ENCODE measurements around the gene DTL.
A peak's percentile ranks its signal among the peaks of the same experiment; 100 is the strongest.

Gene DTL

DNA sequence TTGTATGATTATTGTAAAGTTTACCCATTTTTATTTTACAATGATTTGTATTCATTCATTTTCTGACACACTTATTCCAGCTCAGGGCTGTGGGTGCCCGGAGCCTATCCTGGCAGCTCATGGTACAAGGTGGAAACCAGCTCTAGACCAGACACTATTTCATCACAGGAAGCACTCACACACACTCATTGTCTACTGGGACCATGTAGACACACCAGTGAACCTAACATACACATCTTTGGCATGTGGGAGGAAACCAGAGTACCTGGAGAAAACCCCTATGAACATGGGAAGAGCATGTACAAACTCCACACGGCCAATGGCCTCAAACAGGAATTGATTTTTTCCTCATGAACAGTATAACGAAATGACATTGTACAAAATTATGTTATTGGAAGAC is 2.4 kb downstream of the DTL start:
- no peak for DNase-seq

GRCh38 chr1:212039622-212040021 is 4.1 kb downstream of the DTL start:
- no peak for DNase-seq

DNA sequence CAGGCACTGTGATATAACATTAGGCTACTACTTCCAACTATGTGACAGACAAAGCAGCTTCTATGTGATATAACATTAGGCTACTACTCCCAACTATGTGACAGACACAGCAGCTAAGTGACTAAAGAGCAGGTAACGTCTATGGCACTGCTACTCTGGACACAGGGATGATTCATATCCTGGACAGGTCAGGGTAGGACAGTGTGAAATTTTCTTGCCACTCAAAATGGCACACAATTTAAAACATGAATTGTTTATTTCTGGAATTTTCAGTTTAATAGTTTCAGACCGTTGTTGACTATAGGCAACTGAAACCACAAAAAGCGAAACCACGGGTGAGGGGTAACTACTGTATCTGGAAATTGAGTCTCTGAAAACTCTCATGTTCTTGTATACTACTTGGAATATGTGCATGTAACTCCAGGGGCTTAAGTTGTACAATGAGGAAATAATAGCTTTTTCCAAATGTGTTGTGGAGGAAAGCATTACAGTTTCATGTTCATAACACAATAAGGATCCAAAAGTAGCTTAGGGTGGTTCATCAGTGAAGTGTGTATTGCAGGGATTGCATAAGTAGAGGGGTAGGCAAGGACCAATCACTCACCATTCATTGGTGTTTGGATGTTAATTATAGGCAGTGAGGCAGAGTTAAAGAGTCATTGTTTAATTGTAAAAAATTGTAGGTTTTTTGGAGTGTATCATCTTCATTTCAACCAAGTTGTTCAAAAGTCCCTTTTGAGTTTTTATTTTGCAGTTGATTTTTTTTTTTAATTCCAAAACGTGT is 5.3 kb downstream of the DTL start:
- DNase-seq = no peak

DNA sequence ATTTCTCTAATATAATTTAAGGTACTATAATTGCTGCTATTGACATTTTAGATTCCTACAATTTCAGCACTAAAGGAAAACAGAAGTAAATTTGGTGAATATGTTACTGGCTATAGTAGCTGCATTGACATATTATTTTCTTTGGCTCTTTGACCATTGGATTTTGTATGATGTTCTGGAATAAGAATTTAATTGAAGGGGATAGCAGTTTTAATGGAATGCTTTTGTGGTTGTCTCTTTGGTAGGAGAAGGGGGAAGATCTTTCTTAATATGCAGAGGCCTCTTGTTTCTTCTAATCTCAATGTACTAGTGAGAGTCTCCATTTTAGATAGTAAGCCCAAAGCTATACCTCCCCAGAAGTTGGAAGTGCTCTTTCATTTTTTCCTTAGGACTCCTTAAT is 6.9 kb downstream of the DTL start:
- DNase-seq = peak; percentile 66

DNA sequence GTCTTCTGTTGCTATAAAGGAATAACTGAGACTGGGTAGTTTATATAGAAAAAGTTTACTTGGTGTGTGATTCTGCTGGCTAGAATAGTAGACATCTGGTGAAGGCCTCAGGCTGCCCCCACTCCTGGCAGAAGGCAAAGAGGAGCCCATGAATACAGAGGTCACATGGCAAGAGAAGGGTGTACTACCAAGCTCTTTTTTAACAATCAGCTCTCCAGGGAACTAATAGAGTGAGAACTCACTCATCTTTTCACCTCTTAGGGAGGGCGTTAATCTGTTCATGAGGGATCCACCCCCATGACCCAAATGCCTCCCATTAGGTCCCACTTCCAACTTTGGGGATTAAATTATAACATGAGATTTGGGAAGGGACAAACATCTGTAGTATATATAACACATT is 9.3 kb downstream of the DTL start:
- DNase-seq = no peak

GRCh38 chr1:212045981-212046380 is 10.4 kb downstream of the DTL start:
- peak; percentile 26 for DNase-seq

DNA sequence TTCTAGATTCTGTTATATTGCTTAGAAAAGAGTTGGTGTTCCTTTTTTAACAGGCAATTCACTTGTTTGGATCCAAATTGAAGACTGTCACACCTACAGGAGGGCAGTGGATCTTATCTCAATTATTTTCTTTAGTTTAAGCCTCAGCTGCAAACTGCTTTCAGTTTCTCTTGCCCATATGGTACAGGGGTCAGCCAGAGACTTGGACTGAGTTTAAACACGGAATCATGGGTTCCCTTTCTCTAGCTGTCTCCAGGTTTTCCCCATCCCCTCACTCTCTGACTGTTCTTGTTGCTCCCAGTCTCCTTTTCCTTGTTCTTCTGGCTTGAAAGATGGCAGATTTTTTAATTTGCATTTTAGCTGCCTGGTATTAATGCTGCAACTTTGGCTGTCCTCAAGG is 18.4 kb downstream of the DTL start:
- no peak for DNase-seq

DNA sequence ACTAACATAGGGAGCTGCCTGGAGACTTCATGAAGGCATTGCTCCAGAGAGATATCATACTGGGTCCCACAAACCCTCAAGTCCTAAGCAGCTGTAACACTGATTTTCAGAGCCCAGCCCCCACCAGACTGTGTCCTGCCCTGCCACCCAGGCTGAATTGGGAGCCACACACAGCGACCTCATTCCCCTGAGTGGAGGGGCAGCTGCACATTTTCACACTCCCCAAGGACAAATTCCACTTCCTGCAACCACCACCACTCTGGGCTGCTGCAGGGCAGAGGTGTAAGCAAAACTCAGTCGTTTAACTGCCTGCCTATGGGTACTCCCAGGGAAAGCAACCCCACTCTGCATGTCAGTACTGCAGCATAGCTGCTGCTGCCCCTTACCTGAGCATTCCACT is 19.8 kb downstream of the DTL start:
- no peak for DNase-seq

DNA sequence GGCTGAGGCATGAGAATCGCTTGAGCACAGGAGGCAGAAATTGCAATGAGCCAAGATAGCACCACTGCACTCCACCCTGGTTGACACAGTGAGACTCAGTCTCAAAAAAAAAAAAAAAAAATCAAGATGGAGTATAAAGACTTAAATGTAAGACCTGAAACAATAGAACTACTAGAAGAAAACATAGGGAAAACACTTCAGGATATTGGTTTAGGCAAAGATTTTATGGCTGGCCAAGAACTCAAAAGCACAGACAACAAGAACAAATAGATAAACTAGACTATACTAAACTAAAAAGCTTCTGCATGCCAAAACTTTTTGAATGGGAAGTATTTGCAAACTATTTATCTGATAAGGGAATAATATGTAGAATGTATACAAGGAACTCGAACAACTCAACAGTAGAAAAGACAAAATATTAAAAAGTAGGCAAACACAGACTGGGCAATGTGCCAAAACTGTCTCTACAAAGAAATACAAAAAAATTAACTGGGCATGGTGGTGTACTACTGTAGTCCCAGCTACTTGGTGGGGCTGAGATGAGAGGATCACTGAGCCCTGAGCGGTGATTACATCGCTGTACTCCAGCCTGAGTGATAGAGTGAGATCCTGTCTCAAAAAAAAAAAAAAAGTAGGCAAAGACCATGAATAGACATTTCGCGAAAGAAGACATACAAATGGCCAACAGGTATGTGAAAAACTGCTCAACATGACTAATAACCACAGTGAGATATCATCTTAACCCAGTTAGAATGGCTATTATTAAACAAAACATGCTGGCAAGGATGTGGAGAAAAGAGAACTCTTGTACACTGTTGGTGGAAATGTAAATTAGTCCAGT is 25.3 kb downstream of the DTL start:
- DNase-seq = no peak

- DNase-seq = peak; percentile 59
Measured at GRCh38 chr1:212062832-212063438, 27.4 kb downstream of the DTL start.

DNA sequence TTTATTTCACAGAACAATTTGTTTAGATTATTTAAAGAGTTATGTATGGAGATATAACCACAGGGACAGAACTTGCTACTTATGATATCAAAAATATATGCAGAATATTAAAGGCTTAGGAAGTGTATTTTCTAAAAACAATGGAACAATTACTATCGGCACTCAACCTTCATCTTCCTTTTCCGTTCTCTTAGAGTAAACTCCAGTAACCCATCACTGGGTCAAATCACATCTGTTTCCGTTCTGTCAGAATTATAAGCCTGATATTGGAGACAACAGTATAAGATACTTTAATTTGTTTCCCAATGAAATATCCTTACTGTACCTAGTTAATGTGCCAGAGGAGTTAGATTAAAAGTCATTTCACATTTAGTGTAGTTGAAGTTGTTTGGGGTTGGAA is 32.2 kb downstream of the DTL start:
- no peak for DNase-seq

DNA sequence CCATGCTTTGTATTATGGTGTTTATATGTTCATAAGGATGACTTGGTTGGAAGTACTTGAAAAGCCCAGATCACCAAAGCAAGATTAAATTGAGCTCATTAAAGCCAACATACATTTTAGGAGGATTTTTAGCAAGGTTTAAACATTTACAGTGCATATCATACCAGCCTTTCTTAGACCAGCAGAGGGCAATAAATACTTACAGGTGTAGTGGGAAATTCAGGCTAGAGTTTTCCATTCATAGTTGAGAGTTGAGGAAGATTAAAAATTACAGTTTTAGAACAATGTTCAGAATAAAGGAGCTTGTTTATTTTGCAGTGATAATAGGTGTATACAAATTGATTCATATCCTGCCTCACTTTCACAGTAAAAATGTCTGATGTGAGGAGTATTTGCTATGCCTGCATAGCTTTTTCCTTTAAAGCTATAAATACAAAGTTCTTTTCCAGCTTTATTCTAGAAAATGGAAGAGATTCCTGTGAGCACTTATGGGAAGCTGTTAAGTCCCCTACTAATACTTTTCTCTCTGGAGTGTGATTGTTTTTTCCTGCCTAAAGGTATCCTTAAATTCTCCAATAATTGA is 35.3 kb downstream of the DTL start:
- DNase-seq = peak; percentile 52

GRCh38 chr1:212072047-212072446 is 36.5 kb downstream of the DTL start:
- DNase-seq = no peak

GRCh38 chr1:212073490-212073889 is 37.9 kb downstream of the DTL start:
- DNase-seq = no peak

DNA sequence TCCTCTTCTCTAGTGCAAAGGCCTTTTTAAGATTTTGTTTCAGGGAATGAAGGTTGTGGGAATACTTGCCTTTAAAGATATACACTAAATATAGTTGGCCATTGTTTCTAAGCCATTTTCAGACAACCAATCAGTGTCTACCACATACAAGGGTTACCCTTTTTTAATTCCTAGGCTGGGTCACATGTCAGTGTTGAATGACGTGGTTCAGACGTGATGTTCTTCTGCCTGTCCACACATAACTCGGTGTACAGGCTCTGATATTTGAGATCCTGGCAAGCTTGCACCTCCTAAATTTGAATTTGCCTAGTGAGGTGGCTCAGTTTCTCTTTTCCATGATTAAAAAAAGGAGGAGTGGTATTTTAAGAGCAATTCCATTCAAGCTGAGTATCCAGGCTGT is 38.8 kb downstream of the DTL start:
- DNase-seq = no peak

- no peak for DNase-seq
Measured at GRCh38 chr1:212074856-212075255, 39.3 kb downstream of the DTL start.

- DNase-seq = no peak
Measured at GRCh38 chr1:212077028-212077427, 41.5 kb downstream of the DTL start.

DNA sequence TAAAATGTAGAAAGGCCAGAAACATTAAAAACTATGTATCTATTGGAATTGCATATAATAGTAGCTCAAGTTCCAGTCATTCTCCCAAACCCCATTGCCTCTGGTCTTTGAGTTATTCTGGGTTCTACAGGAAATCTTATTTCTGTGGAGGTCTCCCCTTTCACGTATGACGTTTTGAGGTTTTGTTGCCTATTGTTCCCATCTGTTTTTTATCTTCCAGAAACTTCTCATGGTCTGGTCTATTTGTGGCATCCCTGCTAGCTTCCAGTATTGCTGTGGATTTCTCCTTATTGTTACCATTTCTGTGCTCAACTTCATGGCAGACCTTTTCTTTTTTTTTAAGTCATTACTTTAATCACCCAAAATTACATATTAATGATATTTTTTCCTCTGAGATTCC is 43.3 kb downstream of the DTL start:
- DNase-seq = no peak

- DNase-seq = no peak
Measured at GRCh38 chr1:212082765-212083406, 47.3 kb downstream of the DTL start.

GRCh38 chr1:212089560-212090163 is 54.1 kb downstream of the DTL start:
- no peak for DNase-seq

- DNase-seq = no peak
Measured at GRCh38 chr1:212091438-212092121, 56.0 kb downstream of the DTL start.

- no peak for DNase-seq
Measured at GRCh38 chr1:212097360-212097759, 61.8 kb downstream of the DTL start.

Data from fibroblast of skin of scalp (primary cell).